GM10847 (cell line): ENCODE measurements around the gene KRT17.

Experiments
- POLR2A ChIP-seq: IDR thresholded peaks from 2 replicates; pipeline ENCODE4 v1.6.1; 2011; ENCODE audit not compliant: insufficient read length; ENCODE audit errors: extremely low read depth

The KRT17 gene

DNA sequence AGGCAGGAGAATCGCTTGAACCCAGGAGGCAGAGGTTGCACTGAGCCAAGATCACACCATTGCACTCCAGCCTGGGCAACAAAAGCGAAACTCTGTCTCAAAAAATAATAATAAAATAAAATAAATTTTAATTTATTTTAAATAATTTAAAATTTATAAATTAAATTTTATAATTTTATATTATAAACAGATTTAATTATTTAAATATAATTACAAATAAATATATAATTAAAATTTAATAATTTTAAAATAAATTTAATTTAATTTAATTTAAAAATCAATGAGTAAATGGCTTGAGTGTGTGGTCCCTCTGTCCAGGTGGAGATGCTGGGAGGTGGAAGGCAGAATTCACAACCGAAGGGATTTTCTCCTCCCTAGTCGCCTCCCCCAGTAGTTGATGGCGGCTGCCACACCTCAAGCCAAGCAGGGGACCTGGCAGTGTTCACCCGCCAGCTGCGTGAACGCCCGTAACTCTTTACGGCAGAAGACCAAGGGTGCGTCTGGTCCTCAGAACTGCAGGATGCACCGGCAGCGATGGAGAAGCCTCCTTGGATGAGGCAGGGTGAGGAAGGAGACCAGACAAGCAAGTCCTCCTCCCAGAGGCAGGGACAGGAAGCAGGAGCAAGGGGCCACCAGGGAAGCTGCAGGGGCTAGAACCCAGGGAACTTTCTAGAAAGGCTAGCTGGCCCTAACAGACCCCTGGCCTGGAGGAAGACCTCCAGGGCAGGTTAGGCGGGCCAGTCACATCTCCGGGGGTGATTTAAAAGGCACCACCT lies 22.9 kb upstream of the KRT17 start:
- TF ChIP-seq POLR2A: no peak

DNA sequence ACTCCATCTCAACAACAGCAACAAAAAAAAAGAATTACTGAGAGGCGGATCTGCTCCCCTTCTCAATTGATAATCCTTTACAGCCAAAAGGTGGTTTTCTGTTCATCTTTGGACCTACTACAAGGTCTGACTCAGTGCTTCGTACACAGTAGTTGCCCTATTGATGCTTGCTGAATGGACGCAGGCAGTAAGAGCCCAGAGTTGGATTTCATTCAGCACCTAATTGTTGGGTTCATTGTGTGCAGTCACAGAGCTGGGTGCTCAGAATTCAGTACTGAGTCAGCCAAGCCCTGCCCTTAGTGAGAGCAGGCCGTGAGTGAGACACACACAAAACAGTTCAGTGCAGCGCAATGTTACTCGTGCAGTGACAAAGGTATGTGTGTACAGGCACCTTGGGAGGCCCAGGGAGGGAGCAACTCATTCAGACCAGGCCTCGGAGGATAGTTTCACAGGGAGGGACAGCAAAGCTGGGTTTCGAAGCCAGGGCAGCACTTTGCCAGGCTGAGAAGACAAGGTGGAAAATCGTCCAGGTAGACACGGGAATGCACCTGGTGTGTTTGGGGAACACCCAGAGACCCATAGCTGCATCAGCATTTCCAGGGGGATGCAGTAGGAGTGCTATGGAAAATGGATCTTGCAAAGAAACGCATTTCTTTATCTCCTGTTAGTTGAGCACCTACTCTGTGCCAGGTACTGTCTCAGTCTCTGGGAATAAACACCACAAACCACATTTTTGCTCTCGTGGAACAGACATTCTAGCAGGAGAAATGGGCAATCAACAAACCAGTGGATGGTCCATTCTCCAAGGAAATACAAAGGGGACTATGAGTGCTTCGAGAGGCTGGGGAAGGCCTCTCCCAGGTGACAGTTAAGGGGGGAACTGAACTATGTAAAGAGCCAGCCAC lies 18.1 kb upstream of the KRT17 start:
- TF ChIP-seq POLR2A: no peak

DNA sequence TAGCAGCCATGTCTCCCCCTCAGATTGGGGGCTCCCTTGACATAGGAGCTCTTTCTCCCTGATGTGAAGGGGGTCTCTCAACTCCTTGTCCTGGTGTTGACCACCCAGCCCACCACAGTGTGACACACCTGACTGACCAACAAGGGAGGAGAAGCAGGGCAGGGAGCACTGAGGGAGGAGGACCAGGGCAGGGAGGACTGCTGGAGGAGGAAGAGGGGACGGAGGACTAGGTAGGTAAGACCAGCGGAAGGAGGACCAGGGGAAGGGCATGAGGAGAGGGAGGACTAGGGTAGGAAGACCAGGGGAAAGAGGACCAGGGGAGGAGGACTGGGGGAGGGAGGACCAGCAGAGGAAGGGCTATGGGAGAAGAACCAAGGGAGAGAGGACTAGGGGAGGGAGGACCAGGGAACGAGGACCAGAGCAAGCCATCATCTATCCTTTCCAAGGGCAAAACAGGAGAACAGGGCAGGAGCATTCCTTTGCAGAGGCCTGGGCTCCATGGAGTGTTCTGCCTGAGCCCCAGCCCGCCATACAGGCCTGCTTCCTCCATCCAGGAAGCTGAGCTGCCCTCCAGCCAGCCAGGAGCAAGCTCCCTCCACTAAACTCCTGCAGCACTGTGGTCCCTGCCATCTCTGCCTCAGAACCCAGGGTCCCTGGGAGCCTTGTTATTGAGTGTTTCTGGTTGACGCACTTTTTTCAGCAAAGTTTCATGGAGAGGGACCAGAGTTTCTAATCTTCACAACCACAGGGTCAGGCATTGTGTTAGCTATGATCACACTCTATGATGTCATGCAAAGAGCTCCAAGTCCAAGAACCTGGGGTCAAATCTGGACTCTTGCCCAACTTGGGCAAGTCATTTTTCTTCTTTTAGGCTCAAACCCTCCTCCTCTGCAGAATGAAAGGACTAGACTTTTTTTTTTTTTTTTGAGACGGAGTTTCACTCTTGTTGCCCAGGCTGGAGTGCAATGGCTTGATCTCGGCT lies 15.4 kb upstream of the KRT17 start:
- no peak for TF ChIP-seq POLR2A

DNA sequence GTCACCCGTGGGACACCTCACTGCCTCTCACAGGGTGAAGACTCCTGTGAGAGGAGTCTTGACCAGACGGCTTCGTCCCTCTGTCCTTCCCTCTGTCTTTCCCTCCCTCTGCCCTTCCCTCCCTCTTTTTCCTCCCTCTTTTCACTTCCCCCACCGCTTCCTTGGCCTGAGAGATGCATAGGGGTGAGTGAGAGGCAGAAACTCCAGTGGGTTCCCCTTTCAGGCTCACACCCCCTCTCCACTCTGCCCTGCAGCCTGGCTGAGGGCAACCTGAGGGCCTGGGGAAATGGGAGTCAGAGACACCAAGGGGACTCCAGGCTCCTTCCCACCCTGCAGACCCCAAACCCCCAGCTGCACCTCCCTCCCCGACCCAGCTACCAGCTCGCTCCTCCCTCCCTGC lies 14.6 kb upstream of the KRT17 start:
- TF ChIP-seq POLR2A: no peak

DNA sequence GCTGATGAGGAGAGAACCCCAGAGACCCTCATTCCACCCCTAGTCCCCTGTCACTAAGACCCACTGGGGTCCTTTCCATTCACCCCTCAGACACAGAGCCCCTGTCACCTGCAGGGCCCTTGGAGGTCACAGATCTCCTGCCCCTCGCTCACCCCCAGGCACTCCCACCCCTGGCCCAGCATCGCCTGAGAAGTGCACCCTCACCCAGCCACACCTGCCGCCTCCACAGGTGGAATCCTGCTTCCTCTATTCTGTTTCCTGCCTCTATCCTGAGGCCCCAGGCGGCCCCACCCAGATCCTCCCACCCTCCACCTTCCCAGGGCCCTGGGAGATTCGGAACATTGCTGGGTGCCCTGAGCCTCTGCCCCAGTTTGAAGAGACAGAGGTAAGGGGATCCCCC lies 13.8 kb upstream of the KRT17 start:
- no peak for TF ChIP-seq POLR2A

DNA sequence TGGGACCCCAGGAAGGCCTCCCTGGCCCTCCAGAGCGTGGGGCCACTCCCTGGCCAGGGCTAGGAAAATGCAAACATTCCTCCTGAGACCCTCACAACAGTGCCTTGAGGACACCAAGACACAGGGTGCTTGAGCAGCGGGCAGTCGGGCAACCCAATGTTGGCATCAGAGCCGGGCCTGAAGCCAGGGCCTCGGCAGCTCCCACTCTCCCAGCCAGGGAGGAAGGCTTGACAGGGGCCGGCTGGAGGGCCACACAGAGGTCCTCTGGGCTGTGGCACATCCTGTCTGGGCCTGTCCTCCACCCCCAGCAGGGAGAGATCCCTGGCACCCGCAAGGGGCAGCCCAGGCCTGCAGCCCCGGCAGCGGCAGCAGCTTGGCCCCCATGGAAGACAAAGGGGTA lies 12.3 kb upstream of the KRT17 start:
- no peak for TF ChIP-seq POLR2A

DNA sequence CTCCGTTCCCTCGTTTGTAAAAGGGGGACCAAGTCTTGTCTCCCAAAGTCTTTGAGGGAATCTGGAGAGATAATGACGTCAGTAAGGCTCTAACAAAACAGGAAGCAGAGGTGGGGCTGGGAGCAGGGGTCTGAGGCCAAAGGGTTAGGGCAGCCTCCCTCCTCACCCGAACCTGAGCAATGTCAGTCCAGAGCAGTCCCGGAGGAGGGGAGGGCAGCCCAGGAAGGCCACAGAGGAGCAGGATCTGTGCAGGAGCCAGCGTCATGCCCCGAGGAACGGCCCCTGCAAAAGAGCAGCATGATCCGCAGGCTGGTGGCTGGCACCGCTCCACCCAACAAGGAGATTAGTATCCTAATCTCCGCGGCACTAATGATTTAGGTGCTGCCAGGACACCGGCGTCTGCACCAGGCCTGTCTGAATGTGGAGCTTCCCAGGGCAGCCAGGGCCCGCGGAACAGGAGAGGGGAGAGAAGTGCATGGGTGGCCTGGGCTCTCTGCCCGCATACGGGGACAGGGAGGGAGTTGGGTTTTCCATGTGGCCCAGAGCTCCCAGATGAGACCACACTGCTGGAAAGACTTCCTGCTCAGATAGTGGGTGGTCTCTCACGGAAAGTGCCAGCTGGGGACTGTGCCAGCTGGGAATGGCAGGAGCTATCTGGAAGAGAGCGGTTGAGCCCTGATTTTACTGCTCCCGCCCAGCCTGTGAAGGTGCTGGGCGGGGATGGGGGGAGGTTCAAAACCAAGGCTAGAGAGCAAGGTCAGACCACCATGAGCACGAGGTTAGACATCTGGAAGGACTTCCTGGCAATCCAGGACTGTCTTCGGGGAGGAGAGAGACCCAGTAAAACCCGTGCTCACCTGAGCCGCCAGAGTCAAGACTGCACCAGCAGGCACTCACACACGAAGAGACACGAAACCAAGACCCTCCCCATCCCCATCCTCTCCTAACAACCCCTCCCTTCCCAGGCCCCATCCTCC lies 11.0 kb upstream of the KRT17 start:
- TF ChIP-seq POLR2A: no peak

DNA sequence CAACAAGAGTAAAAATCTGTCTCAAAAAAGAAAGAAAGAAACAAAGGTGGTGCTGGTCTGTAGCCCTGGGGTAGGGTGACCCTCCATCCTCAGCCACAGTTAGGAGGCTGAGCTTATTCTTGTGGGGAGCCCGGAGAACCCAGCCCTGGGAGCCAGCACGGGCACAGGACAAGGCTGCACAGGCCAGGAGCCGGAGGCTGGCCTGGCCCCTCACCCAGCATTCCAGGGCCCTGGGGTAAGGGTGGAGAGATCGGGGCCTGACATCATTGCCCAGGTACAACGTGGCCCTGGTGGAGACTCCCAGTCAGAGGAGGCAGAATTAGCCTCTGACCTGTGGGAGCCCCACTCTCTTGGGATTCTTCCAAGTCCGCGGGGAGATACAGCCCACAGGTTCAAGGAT lies 10.3 kb upstream of the KRT17 start:
- no peak for TF ChIP-seq POLR2A

DNA sequence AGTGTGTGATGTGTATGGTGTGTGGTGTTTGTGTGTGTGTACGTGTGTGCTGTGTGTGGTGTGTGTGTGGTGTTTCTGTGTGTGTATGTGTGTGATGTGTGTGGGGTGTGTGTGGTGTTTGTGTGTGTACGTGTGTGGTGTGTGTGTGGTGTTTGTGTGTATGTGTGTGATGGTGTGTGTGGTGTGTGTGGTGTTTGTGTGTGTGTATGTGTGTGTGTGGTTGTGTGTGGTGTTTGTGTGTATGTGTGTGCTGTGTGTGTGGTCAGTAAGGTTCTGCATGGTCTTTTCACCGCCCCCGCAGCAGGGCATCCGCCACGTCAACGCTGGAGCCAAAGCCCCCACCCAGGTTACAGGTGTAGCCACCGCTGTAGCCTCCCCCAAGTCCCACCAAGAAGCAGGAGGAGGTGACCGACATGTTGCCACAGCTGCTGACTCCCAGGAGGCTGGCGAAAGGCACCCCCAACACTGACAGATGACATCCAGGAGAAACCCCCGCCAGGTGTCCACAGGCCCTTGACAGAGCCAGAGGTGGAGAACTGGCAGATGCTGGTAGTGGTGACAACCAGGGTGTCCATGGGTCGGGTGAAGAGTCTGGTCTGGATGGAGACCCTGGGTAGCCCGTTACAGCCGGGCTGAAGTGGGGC lies 9.3 kb upstream of the KRT17 start:
- TF ChIP-seq POLR2A: no peak

DNA sequence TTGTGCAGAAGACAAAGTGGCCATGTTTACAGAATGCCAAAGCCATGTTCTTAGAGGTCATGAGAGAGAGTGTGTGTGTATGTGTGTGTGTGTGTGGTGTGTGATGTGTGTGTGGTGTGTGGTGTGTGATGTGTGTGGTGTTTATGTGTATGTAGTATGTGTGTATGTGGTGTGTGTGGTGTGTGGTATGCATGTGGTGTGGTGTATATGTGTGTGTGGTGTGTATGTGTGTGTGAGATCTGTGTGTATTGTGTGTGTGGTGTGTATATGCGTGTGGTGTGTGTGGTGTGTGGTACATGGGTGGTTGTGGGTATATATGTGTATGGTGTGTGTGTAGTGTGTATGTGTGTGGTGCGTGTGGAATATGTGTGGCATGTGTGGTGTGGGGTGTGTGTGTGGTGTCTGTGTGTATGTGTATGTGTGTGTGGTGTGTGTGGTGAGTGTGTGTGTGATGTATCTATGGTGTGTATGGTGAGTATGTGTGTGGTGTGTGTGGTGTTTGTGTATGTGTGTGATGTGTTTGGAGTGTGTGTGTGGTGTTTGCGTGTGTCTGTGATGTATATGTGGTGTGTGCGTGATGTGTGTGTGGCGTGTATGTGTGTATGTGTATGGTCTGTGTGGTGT lies 8.2 kb upstream of the KRT17 start:
- no peak for TF ChIP-seq POLR2A

DNA sequence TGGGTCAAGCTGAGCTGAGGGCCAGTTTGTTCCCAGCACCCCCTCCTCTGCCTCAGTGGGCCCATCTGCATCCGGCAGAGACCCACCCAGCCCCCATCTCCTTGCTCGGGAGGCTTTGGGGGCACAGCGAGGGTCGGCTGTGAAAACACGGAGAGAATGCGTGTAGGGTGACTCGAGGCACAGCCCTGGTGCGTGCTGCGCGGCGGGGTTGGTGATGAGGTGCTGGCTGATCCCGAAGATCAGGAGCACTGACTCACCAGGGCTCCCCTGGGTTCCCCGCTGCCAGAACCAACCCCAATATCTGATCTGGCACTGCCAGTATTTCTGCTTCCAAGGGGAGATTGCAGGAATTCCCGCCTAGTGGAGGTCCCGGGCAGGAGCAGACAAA lies 7.5 kb upstream of the KRT17 start:
- TF ChIP-seq POLR2A: no peak

DNA sequence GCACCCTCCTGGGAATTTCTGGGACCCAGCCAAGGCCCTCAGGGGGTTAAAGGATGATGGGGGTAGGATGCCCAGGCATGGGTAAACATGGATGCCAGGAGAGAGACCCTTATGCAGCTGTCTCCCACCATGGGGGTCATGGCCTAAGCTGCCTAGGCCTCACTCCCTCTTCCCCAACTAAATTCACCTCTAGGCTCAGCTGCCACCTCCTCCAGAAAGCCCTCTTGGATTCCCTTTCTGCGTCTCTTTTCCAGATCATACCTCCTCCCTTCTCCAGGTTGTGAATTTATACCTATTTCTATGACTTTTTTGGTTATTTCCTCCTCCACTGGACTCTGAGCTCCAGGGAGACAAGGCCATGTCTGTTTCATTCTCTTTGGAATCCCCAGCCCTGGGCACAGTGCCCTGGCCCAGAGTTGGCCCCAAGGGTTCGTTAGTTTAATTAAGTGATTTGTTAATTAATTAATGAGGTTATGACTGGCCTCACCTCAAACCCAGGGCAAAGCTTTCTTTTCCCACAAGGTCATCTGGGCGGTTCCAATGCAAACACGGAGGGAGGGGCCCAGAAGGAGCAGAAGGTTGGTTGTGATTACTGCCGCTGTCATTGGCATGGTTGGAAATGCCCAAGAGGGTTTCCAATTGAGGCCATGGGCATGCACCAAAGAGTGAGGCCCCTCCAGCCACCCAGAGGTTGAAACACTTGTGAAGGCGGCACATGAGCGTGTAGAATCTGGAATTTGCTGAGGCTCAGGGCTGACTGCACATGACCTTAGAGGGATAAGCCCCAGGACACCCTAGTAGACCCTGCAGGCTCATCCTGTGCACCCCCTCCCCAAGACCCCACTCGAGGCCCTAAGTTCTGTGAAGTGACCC lies 6.9 kb upstream of the KRT17 start:
- no peak for TF ChIP-seq POLR2A
